ENCODE data around the gene HSD11B2.

DNA sequence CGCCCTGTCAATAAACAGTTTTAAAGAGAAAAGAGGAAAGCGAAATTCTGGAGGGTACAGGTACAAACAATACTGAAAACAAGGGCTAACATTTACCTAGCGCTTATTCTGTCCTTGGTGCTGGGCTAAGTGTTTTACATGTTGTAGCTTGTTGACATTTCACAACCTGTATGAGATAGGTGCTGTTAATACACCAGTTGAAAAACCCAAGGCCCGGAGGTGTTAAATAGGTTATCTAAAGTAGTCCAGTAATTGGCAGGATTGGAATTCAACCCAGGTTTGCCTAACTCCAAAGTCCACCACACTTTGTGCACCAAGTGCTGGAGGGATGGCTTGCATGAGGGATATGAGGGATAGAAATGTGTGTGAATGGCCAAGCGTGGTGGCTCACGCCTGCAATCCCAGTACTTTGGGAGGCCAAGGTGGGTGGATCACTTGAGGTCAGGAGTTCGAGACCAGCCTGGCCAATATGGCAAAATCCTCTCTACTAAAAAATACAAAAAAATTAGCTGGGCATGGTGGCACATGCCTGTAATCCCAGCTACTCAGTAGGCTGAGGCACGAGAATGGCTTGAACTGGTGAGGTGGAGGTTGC is 47.1 kb downstream of the HSD11B2 start:
- TF ChIP-seq, protein P1, sequence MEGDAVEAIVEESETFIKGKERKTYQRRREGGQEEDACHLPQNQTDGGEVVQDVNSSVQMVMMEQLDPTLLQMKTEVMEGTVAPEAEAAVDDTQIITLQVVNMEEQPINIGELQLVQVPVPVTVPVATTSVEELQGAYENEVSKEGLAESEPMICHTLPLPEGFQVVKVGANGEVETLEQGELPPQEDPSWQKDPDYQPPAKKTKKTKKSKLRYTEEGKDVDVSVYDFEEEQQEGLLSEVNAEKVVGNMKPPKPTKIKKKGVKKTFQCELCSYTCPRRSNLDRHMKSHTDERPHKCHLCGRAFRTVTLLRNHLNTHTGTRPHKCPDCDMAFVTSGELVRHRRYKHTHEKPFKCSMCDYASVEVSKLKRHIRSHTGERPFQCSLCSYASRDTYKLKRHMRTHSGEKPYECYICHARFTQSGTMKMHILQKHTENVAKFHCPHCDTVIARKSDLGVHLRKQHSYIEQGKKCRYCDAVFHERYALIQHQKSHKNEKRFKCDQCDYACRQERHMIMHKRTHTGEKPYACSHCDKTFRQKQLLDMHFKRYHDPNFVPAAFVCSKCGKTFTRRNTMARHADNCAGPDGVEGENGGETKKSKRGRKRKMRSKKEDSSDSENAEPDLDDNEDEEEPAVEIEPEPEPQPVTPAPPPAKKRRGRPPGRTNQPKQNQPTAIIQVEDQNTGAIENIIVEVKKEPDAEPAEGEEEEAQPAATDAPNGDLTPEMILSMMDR (IDR thresholded peaks at IDR 0.05; ENCODE audit: low read length) = no peak
- no peak for TF ChIP-seq EZH2 (IDR thresholded peaks at IDR 0.05; ENCODE audit: borderline replicate concordance, low read length)
